GM19324 (cell line): ENCODE results near the gene EN2.

ENCODE experiments used
- ATAC-seq: cut with Tn5 transposase; IDR thresholded peaks from one replicate; pipeline ENCODE4 v1.9.1; 2021; ENCODE audit warnings: mild to moderate bottlenecking, moderate library complexity; ENCODE audit not compliant: unreplicated experiment, low FRiP score

Gene EN2

GRCh38 chr7:155483245-155483644 is 25.3 kb downstream of the EN2 start:
- no peak for ATAC-seq

- ATAC-seq: no peak
These were observed 26.0 kb downstream of the EN2 start for GRCh38 chr7:155483868-155484325.

- ATAC-seq: no peak
These were observed 26.8 kb downstream of the EN2 start for GRCh38 chr7:155484483-155485399.

- no peak for ATAC-seq
These were observed 29.0 kb downstream of the EN2 start for GRCh38 chr7:155486783-155487508.

GRCh38 chr7:155487509-155488482 is 29.9 kb downstream of the EN2 start:
- no peak for ATAC-seq

GRCh38 chr7:155488483-155489127 is 30.7 kb downstream of the EN2 start:
- no peak for ATAC-seq

- ATAC-seq: no peak
These were observed 31.4 kb downstream of the EN2 start for GRCh38 chr7:155489158-155489840.

- peak; percentile 39 for ATAC-seq
These were observed 32.1 kb downstream of the EN2 start for GRCh38 chr7:155489862-155490696.

- peak; percentile 95 for ATAC-seq
These were observed 33.0 kb downstream of the EN2 start for GRCh38 chr7:155490697-155491628.

- no peak for ATAC-seq
These were observed 33.9 kb downstream of the EN2 start for GRCh38 chr7:155491812-155492211.

GRCh38 chr7:155493744-155494538 is 36.0 kb downstream of the EN2 start:
- ATAC-seq: no peak

- no peak for ATAC-seq
These were observed 36.6 kb downstream of the EN2 start for GRCh38 chr7:155494551-155494950.

GRCh38 chr7:155495440-155496248 is 37.7 kb downstream of the EN2 start:
- no peak for ATAC-seq

- no peak for ATAC-seq
These were observed 38.5 kb downstream of the EN2 start for GRCh38 chr7:155496267-155497005.
